Stimulated activated CD4-positive, alpha-beta T cell treated with anti-CD3 and anti-CD28 coated beads, Interleukin-4, amount 100 ng/mL, for 4 hours (primary cell): Measurements from ENCODE around the gene ISYNA1.

ENCODE experiments used
- DNase-seq, 2 experiments: peaks; one replicate each; pipeline ENCODE4 v3.0.0-alpha.2; 2020

The ISYNA1 gene

DNA sequence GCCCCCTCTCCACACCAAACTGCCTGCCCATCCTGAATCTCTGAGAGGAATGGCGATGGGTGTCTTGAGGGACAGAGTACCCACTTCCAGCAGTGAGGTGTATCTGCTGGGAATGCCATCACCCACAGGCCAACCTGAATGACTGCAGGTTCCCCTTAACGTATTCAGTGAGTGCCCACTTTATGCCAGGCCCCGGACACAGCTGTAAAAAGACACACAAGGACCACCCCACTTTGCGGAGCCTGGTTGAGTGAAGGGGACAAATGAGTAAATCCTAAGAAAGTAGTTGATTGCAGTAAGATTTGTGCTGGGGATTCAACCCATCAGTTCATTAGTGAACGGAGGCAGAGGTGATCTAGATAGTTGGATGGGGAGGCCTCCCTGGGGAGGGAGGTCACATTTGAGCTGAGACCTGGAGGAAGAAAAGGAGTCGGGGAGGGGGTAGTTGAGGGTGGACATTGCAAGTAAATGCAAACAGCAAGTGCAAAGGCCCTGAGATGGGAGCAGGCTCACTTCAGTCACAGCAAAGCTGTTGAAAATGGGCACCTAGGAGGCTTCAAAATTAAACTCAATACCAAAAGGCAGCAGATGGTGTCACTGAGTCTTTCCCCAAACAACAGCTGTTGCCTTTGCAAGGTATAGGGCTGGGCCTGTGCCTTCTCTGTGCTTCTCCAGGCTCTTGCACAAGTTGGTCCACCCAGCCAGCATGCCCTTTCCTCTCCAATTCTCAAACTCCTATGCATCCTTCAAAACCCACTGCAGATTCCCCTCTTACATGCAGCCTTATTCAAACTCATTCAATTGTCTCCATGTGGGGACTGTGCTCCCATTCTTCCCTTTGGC lies 47.6 kb downstream of the ISYNA1 start:
- DNase-seq: no peak

DNA sequence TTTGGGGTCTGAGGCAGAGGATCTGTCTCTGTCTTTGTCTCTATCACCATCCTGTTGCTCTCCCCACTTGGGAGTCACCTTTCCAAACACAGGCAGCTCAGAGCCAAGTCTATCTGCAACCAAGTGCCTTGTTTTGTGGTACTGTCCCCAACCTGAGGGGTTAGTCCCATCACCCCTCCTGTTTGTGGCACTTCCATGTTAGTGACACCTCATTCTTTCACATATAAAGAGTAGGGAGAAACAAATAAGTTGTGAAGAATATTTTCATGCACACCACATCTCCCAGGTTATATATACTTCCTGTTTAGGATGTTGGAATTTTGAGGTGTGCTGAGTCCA lies 48.2 kb downstream of the ISYNA1 start:
- DNase-seq: no peak

DNA sequence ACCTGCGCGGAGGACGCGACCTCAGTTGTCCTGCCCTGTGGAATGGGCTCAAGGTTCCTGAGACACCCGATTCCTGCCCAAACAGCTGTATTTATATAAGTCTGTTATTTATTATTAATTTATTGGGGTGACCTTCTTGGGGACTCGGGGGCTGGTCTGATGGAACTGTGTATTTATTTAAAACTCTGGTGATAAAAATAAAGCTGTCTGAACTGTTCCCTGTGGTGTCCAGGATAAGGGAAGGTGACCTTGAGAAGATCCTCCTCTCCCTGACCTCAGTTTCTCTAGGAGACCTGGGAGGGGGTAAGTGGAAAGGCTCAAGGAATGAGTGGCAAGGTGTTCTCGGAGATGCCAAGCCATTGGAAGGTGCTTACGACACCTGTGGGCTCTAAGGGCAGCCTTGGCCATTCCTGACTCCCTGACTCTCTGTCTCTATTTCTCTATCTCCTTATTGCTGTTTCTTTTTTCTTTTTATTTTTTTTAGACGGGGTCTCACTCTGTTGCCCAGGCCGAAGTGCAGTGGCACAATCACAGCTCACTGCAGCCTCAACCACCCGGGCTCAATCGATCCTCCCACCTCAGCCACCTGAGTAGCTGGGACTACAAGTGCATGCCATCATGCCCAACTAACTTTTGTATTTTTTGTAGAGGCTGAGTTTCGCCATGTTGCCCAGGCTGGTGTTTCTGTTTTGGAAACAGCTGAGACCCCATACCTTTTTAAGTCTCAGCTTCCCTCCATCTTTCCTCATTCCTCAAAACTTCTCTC lies 48.8 kb downstream of the ISYNA1 start:
- DNase-seq: no peak

DNA sequence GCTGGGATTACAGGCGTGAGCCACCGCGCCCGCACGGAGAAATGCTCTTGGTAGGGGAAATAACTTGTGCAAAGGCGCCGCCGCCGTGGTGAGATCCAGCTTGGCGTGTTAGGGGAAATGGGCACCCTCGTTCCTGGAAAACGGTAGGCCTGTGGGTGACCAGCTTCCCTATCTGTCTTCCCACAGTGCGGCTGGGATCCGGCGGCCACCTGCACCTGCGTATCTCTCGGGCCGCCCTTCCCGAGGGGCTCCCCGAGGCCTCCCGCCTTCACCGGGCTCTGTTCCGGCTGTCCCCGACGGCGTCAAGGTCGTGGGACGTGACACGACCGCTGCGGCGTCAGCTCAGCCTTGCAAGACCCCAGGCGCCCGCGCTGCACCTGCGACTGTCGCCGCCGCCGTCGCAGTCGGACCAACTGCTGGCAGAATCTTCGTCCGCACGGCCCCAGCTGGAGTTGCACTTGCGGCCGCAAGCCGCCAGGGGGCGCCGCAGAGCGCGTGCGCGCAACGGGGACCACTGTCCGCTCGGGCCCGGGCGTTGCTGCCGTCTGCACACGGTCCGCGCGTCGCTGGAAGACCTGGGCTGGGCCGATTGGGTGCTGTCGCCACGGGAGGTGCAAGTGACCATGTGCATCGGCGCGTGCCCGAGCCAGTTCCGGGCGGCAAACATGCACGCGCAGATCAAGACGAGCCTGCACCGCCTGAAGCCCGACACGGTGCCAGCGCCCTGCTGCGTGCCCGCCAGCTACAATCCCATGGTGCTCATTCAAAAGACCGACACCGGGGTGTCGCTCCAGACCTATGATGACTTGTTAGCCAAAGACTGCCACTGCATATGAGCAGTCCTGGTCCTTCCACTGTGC lies 49.6 kb downstream of the ISYNA1 start:
- DNase-seq: peak; percentile 63 to 77

DNA sequence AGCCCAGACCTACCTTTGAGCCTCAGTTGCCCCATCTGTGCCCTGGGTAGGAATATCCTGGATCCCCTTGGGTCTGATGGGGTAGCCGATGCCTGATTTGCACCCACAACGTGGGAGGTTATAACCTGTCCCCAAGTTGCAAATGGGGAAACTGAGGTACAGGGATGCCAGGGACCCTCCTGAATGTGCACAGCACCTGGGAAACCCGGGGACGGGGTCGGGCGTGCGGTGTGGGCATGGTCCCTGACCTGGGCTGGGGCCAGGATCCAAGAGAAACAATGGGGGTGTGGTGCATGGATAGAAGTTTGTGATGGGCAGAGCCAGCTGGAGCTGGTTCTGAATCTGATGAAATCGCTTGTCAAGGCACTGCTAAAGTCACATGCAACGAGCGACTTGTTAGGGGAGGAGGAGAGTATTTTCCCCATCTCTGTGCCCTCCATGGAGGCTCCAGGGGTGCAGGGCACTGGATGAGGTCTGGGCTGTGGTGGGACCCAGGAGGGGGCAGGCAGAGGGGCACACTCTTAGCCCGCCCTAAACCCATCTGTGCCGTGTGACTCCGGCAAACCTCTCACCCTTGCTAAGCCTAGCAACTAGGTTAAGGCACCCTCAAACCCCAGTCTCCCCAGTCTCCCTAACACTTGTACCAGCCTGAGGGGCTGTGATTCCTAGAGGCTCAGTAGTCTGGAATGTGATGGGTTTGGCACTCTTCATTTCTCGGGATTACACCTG lies 51.2 kb downstream of the ISYNA1 start:
- DNase-seq: no peak

DNA sequence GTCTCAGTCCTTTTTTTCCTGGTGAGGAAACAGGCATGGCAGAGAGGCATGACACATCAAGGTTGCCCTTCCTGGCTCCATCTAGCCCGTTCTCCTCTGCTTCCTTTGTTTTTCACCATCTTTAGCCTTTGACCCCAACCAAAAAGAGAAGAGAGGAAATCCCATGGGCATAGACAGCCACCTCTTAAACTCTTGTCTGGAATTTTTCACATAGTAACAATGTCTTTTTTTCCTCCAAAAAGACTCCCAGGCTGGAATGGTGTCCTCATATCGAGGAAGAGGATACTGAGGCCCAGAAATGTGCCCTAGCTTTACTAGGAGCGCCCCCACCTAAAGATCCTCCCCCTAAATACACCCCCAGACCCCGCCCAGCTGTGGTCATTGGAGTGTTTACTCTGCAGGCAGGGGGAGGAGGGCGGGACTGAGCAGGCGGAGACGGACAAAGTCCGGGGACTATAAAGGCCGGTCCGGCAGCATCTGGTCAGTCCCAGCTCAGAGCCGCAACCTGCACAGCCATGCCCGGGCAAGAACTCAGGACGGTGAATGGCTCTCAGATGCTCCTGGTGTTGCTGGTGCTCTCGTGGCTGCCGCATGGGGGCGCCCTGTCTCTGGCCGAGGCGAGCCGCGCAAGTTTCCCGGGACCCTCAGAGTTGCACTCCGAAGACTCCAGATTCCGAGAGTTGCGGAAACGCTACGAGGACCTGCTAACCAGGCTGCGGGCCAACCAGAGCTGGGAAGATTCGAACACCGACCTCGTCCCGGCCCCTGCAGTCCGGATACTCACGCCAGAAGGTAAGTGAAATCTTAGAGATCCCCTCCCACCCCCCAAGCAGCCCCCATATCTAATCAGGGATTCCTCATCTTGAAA lies 52.0 kb downstream of the ISYNA1 start, which contains the start of gene GDF15:
Gene GDF15, plus strand, starts transcription at position 484 of the 868 bp plus-strand sequence. Its CDS starts 32 bp downstream, at position 516.
- DNase-seq: peak in 1 of 2 experiments; percentile 21

DNA sequence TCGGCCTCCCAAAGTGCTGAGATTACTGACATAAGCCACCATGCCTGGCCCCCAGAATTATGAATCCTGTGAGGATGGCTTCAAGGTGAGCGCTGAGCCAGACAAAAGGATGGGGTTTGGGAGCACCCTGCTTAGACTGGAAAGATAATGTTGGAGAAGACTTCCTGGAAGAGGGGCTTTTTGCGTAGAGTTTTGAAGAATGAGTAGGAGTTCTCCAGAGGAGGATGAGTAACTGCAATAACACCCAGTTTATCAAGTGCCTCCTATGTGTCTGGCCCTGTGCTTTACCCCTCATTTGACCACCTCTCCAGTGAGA lies 52.6 kb downstream of the ISYNA1 start:
- no peak for DNase-seq

DNA sequence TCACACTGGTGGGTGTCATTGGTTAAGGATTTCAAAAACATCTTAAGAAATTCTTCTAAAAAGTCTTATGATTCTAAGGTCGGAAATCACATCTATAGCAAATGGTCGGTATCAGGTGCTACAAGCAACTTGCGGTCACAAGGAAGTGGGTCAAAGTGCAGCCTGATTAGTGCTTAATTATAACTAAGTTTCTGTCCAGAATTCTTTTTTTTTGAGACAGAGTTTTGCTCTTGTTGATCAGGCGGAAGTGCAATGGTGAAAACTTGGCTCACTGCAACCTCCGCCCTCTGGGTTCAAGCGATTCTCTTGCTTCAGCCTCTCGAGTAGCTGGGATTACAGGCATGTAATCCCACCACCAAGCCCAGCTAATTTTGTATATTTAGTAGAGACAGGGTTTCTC lies 53.2 kb downstream of the ISYNA1 start:
- DNase-seq: no peak
